Measurements from ENCODE around the gene SPCS2. TPM values are rescaled to one million over a fixed set of nuclear protein-coding genes. Genes with fewer than 3 reads are reported as not detected.

The SPCS2 gene
- total and polyA plus RNA-seq, 3 experiments from 2014 or later: 150 to 273 (median 151) TPM

DNA sequence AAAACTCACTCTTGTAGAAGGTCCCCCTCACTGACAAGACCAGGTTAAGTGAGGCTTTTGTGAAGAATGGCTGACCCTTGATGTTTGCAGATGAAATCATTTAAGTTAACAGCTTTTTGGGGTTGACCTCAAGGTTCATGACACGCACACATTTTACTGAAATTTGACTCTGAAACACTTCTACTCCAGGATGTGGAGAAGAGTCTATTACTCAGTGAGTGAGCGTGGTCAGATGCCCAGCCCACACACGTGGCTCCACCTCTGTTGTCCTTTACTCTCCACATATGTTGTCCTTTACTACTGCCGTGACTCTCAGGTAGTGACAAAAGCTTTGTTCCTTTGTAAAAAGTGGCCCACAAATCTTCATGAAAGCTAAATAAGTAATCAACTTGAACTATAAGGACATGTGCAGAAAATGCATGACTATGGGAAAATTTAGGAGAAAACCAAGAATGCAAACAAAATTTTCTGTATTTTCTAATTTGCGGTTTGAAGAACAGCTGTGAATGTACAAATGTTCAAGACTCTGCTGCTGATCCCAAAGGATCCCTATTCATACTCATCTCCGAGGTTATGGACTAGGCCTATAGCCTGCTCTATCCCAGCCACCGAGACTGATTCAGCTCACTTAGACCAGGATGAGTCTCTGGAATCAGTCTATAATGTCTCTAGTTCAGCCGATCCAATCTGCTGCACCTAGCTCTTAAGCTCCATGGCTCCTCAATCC, 22.6 kb upstream of the SPCS2 start:
- Mint-ChIP-seq H3K4me3 (no peak overlapping the region), H3K9me3 (no peaks in the 10 kb centered on the region), H3K27ac (peak overlapping the region in 4 of 8 donors; percentile 27 to 70 (median 42)), H3K36me3 (peaks cover 0 to 45% (median 5%) of the 10 kb centered on the region in 3 donors), H3K27me3 (no peaks in the 10 kb centered on the region), H3K4me1 (peaks cover 0 to 12% (median 0%) of the 10 kb centered on the region in 3 donors)
- H3K4me3 ChIP-seq (ENCODE audit: low read length): no peak overlapping the region
- H3K36me3 ChIP-seq (ENCODE audit: insufficient read depth, low read length): peaks cover 11% of the 10 kb centered on the region
- H3K9me3 ChIP-seq (ENCODE audit: low read length): no peaks in the 10 kb centered on the region
- POLR2A ChIA-PET: no interaction called here
- no peaks in the 10 kb centered on the region for H3K27me3 ChIP-seq (ENCODE audit: insufficient read depth, low read length, poor library complexity, severe bottlenecking)
- H3K27ac ChIP-seq (ENCODE audit: low read depth, low read length): no peak overlapping the region
- no peak for DNase-seq
- no peaks in the 10 kb centered on the region for H3K4me1 ChIP-seq (ENCODE audit: insufficient read depth, low read length)
- CTCF ChIA-PET: interaction anchor here (1.1 kb wide), 1 partner anchor 17 kb away, joined by 3 read pairs; no protein-coding TSS in a partner anchor

- no peak overlapping the region for H3K4me3 ChIP-seq (ENCODE audit: low read length)
- no peak overlapping the region for H3K27ac ChIP-seq (ENCODE audit: low read depth, low read length)
- H3K27me3 Mint-ChIP-seq: no peaks in the 10 kb centered on the region
- peaks cover 0 to 8% (median 4%) of the 10 kb centered on the region in 3 donors for H3K4me1 Mint-ChIP-seq
- peaks cover 0 to 44% (median 7%) of the 10 kb centered on the region in 3 donors for H3K36me3 Mint-ChIP-seq
- no peaks in the 10 kb centered on the region for H3K9me3 ChIP-seq (ENCODE audit: low read length)
- CTCF ChIA-PET: no interaction called here
- H3K9me3 Mint-ChIP-seq: no peaks in the 10 kb centered on the region
- no peaks in the 10 kb centered on the region for H3K4me1 ChIP-seq (ENCODE audit: insufficient read depth, low read length)
- H3K36me3 ChIP-seq (ENCODE audit: insufficient read depth, low read length): peaks cover 11% of the 10 kb centered on the region
- DNase-seq: no peak
- POLR2A ChIA-PET: no interaction called here
- H3K27ac Mint-ChIP-seq: no peak overlapping the region
- no peaks in the 10 kb centered on the region for H3K27me3 ChIP-seq (ENCODE audit: insufficient read depth, low read length, poor library complexity, severe bottlenecking)
- no peak overlapping the region for H3K4me3 Mint-ChIP-seq
Measured at GRCh38 chr11:74927496-74927895, 21.6 kb upstream of the SPCS2 start.

- Mint-ChIP-seq H3K4me1 (peaks cover 0 to 8% (median 4%) of the 10 kb centered on the region in 3 donors), H3K36me3 (peaks cover 0 to 57% (median 7%) of the 10 kb centered on the region in 3 donors), H3K27me3 (no peaks in the 10 kb centered on the region), H3K9me3 (no peaks in the 10 kb centered on the region), H3K27ac (no peak overlapping the region), H3K4me3 (no peak overlapping the region)
- Histone ChIP-seq H3K4me3 (ENCODE audit: low read length) (no peak overlapping the region), H3K27ac (ENCODE audit: low read depth, low read length) (no peak overlapping the region), H3K9me3 (ENCODE audit: low read length) (no peaks in the 10 kb centered on the region), H3K4me1 (ENCODE audit: insufficient read depth, low read length) (no peaks in the 10 kb centered on the region), H3K36me3 (ENCODE audit: insufficient read depth, low read length) (peaks cover 14% of the 10 kb centered on the region), H3K27me3 (ENCODE audit: insufficient read depth, low read length, poor library complexity, severe bottlenecking) (no peaks in the 10 kb centered on the region)
- peak; percentile 49 to 69 (median 52) for DNase-seq
- ChIA-PET POLR2A (interaction anchor here (1.0 to 1.7 kb wide), 2 partner anchors 19 to 312 kb away, joined by 3 read pairs; partner anchors contain the start of genes SPCS2 and XRRA1), CTCF (interaction anchor here (0.6 to 2.4 kb wide), 18 partner anchors 8 to 342 kb away, joined by 3 to 10 read pairs (median 3); partner anchors contain the start of gene TPBGL)
Measured at GRCh38 chr11:74929431-74930363, 19.4 kb upstream of the SPCS2 start.

GRCh38 chr11:74932169-74932568, 16.9 kb upstream of the SPCS2 start:
- no peak overlapping the region for H3K27ac ChIP-seq (ENCODE audit: low read depth, low read length)
- H3K4me3 ChIP-seq (ENCODE audit: low read length): no peak overlapping the region
- POLR2A ChIA-PET: no interaction called here
- peaks cover 0 to 61% (median 15%) of the 10 kb centered on the region in 3 donors for H3K36me3 Mint-ChIP-seq
- no peaks in the 10 kb centered on the region for H3K27me3 Mint-ChIP-seq
- no peaks in the 10 kb centered on the region for H3K4me1 ChIP-seq (ENCODE audit: insufficient read depth, low read length)
- DNase-seq: no peak
- peaks cover 0 to 4% (median 0%) of the 10 kb centered on the region in 3 donors for H3K4me1 Mint-ChIP-seq
- no peaks in the 10 kb centered on the region for H3K9me3 Mint-ChIP-seq
- peaks cover 36% of the 10 kb centered on the region for H3K36me3 ChIP-seq (ENCODE audit: insufficient read depth, low read length)
- H3K4me3 Mint-ChIP-seq: no peak overlapping the region
- CTCF ChIA-PET: interaction anchor here (0.7 to 1.9 kb wide), 2 partner anchors 17 to 208 kb away, joined by 4 to 8 read pairs; partner anchors contain the start of genes SPCS2 and XRRA1
- no peaks in the 10 kb centered on the region for H3K27me3 ChIP-seq (ENCODE audit: insufficient read depth, low read length, poor library complexity, severe bottlenecking)
- no peaks in the 10 kb centered on the region for H3K9me3 ChIP-seq (ENCODE audit: low read length)
- peak overlapping the region in 3 of 8 donors; percentile 41 to 72 (median 44) for H3K27ac Mint-ChIP-seq

GRCh38 chr11:74932797-74933196, 16.3 kb upstream of the SPCS2 start:
- DNase-seq: no peak
- H3K4me1 Mint-ChIP-seq: peaks cover 0 to 4% (median 0%) of the 10 kb centered on the region in 3 donors
- no peak overlapping the region for H3K4me3 ChIP-seq (ENCODE audit: low read length)
- no peak overlapping the region for H3K4me3 Mint-ChIP-seq
- H3K9me3 ChIP-seq (ENCODE audit: low read length): no peaks in the 10 kb centered on the region
- H3K9me3 Mint-ChIP-seq: no peaks in the 10 kb centered on the region
- no peaks in the 10 kb centered on the region for H3K27me3 ChIP-seq (ENCODE audit: insufficient read depth, low read length, poor library complexity, severe bottlenecking)
- H3K36me3 Mint-ChIP-seq: peaks cover 0 to 63% (median 18%) of the 10 kb centered on the region in 3 donors
- ChIA-PET CTCF (interaction anchor here (1.9 kb wide), 1 partner anchor 208 kb away, joined by 8 read pairs; no protein-coding TSS in a partner anchor), POLR2A (no interaction called here)
- H3K36me3 ChIP-seq (ENCODE audit: insufficient read depth, low read length): peaks cover 38% of the 10 kb centered on the region
- no peak overlapping the region for H3K27ac Mint-ChIP-seq
- no peaks in the 10 kb centered on the region for H3K4me1 ChIP-seq (ENCODE audit: insufficient read depth, low read length)
- no peaks in the 10 kb centered on the region for H3K27me3 Mint-ChIP-seq
- no peak overlapping the region for H3K27ac ChIP-seq (ENCODE audit: low read depth, low read length)

GRCh38 chr11:74933765-74934164, 15.3 kb upstream of the SPCS2 start:
- Mint-ChIP-seq H3K27ac (no peak overlapping the region), H3K36me3 (peaks cover 0 to 72% (median 20%) of the 10 kb centered on the region in 3 donors), H3K4me3 (no peak overlapping the region)

GRCh38 chr11:74935285-74935684, 13.8 kb upstream of the SPCS2 start:
- Mint-ChIP-seq H3K4me3 (no peak overlapping the region), H3K27me3 (no peaks in the 10 kb centered on the region), H3K27ac (peak overlapping the region in 2 of 8 donors; percentile 12 to 41), H3K36me3 (peaks cover 0 to 83% (median 31%) of the 10 kb centered on the region in 3 donors), H3K4me1 (peaks cover 0 to 7% (median 2%) of the 10 kb centered on the region in 3 donors), H3K9me3 (no peaks in the 10 kb centered on the region)
- POLR2A ChIA-PET: no interaction called here
- no peaks in the 10 kb centered on the region for H3K4me1 ChIP-seq (ENCODE audit: insufficient read depth, low read length)
- H3K4me3 ChIP-seq (ENCODE audit: low read length): no peak overlapping the region
- no peak for DNase-seq
- no peaks in the 10 kb centered on the region for H3K27me3 ChIP-seq (ENCODE audit: insufficient read depth, low read length, poor library complexity, severe bottlenecking)
- no peak overlapping the region for H3K27ac ChIP-seq (ENCODE audit: low read depth, low read length)
- CTCF ChIA-PET: interaction anchor here (1.4 kb wide), 1 partner anchor 87 kb away, joined by 3 read pairs; no protein-coding TSS in a partner anchor
- peaks cover 33% of the 10 kb centered on the region for H3K36me3 ChIP-seq (ENCODE audit: insufficient read depth, low read length)
- no peaks in the 10 kb centered on the region for H3K9me3 ChIP-seq (ENCODE audit: low read length)

More at GRCh38 chr11:74933765-74934164, 15.3 kb upstream of the SPCS2 start:
- no peaks in the 10 kb centered on the region for H3K27me3 Mint-ChIP-seq
- Histone ChIP-seq H3K4me1 (ENCODE audit: insufficient read depth, low read length) (no peaks in the 10 kb centered on the region), H3K36me3 (ENCODE audit: insufficient read depth, low read length) (peaks cover 31% of the 10 kb centered on the region), H3K9me3 (ENCODE audit: low read length) (no peaks in the 10 kb centered on the region), H3K27me3 (ENCODE audit: insufficient read depth, low read length, poor library complexity, severe bottlenecking) (no peaks in the 10 kb centered on the region), H3K4me3 (ENCODE audit: low read length) (no peak overlapping the region), H3K27ac (ENCODE audit: low read depth, low read length) (no peak overlapping the region)
- CTCF ChIA-PET: no interaction called here
- no peak for DNase-seq
- POLR2A ChIA-PET: no interaction called here
- peaks cover 0 to 4% (median 0%) of the 10 kb centered on the region in 3 donors for H3K4me1 Mint-ChIP-seq
- H3K9me3 Mint-ChIP-seq: no peaks in the 10 kb centered on the region

All from CD8-positive, alpha-beta memory T cell (primary cell).